GM19023 (cell line): Measurements from ENCODE around the gene G3BP2.

Source experiments
- ATAC-seq: cut with Tn5 transposase; IDR thresholded peaks from one replicate; pipeline ENCODE4 v1.9.1; 2021; ENCODE audit warnings: mild to moderate bottlenecking, moderate library complexity; ENCODE audit not compliant: unreplicated experiment

The G3BP2 gene

DNA sequence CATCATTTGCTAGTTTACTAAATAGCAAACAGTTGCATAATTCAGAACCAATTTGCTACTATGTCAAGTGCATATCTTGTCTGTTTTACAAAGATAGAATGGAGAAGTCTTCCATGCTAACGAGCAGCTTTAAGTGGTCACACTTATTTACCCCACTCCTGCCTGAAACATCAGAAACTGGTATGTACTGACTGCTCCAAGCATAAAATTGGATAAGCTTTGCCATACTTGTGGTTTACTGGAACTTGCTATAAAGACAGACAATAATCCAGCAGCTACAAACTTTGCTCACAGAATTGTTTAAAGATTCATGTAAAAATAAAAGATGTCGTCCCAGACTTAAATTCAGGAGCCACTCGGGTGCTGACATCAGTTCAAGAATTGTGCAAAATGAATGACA is 29.6 kb downstream of the G3BP2 start:
- no peak for ATAC-seq

DNA sequence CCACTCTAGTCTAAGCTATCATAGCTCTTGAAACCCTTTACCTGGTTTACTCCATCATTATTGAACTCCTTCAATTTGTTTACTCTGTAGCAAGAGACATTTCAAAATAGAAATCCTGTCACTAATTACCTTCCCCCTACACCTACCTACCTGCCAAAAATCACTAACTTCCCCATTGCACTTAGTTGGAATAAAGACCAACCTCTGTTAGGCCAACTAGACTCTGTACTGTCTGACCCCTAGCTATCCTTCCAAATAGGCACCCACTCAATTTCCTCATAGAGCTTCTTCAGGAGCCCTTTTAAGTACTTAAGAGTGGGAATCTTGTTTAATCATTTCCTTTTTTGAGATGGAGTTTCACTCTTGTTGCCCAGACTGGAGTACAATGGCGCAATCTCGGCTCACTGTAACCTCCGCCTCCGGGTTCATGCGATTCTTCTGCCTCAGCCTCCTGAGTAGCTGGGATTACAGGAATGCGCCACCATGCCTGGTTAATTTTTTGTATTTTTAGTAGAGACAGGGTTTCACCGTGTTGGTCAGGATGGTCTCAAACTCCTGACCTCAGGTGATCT is 34.0 kb downstream of the G3BP2 start:
- no peak for ATAC-seq

DNA sequence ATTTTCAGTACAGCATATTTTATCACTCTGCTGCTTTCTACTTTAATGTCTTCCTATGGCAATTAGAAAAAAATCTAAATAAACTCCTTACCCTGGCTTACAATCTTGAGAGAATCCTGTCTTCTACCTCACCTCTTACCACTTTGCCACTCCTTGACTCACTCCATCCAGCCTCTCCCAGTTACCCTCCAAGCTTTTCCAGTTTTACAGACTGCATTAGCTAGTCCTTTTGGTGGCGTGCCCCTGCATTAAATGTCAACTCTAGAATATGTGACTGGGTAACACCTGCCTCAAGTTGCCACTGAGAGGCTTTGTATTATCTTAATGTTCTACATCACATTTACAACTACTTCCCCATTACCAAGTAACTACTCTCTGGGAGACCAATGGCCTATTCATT is 35.4 kb downstream of the G3BP2 start:
- ATAC-seq = no peak

DNA sequence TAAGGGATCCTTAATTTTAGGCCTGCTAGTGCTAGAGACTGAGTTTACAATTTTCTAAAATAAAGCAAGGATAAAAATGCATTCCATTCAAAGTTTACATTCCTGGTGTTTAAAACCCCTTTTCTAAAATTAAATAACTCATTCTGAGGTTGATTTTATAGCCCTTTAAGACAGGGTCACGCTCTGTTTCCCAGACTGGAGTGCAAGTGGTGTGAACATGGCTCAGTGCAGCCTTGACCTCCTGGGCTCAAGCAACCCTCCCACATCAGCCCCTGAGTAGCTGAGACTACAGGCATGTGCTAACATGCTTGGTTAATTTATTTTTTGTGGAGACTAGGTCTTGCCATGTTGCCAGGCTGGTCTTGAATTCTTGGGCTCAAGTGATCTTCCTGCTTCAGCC is 36.0 kb downstream of the G3BP2 start:
- ATAC-seq = no peak

DNA sequence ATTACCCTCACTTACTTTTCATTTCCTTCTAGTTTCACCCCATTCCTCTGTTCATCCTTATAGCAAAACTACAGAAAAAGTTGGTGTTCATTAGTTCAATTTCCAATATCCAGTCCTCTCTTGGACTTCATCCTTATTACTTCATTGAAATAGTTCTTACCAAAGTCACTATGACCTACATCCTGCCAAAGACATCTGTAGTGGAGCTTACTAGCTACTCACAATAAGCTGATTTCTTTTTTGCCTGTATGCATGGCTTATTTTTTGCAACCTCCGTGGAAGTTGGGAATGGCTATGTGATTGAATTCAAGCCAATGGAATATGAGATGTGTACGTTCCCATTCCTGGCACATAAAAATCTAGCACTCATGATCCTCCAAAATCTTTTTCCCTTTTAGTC is 38.3 kb downstream of the G3BP2 start:
- no peak for ATAC-seq

DNA sequence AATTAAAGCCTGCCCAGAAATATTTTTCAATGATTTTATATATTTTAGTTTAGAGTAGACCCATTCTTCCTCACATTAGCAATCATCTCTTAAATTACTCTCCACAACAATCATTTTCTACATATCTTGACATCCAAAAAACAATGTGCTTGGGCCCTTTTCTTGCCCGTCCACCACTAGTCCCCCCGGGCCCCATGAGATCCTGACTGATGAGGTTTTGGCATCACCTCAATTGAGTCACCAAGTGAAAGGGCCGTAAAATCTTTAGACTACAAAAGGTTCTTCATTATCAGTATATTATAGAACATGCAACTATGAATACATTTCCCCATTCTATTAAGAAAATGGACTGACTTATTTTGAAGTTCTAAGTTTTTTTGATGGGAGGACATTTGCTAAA is 38.9 kb downstream of the G3BP2 start:
- ATAC-seq = no peak

DNA sequence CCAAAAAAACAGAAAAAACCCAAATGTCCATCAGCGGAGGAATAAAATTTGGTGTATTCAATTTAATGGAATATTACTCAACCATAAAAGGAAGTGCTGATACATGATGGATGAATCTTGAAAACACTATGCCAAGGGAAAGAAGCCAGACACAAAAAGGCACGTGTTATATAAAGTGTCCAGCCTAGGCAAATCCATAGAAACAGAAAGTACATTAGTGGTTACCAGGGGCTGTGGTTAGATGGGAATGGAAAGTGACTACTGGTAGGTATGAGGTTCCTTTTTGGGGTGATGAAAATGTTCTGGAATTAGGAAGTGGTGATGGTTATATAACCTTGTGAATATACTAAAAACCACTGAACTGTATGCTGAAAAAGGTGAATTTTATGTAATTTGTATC is 39.4 kb downstream of the G3BP2 start:
- no peak for ATAC-seq

DNA sequence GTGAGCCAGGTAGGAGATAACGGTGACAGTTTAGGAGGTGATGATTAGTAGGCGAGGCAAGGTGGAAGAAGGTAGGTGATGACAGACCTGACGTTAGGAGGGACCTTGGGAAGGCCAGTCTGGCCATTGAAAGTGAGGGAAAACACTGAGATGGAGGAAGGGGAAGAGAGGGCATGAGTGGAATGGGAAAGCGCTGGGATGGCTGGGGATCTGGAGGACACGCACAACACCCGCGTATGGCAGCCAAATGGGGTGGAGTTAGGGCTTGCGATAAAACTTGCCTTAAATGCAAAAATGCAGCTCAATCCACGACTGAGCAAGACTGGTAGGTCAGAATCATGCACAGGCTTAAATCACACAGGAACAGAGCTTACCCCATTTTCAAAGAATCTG is 42.3 kb downstream of the G3BP2 start:
- no peak for ATAC-seq

DNA sequence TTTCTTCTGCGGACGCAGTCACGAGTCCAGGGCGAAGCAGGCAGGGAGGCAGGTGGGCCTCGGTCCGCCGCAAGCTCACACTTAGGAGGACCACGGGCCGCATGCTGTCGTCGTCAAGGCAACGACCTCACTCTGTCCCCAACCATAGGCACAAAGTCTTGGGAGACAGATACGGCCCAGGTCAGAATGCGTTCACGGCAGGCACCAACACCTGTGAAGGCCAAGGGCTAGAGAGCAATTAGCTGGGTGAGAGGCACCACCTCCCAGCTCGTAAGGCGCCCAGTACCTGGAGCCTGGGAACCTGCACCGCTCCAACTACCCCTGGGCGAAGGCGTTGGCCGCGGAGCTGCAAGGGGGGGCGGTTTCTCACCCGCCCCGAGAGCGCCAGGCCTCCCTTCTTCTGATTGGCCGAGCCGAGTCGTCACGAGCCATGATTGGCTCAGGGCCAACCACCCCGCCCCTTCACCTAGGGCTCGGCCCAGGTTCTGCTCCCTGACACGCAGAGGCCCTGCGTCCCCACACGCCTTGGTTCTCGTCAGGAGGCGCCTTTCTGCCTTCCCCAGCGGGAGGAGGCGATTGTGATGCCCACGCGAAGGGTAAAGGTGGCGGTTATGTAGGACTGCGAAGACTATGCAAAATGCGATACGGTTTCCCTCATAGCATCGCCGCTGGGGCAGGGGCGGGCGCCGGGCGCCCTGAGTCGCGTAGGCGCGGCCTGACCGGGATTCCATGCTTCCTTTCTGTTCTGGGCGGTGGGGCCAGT is 42.9 kb downstream of the G3BP2 start, which contains the start of gene CDKL2:
TSS of gene CDKL2 (minus strand) at position 355 of the 763 bp plus-strand sequence. CDS start 4,540 bp downstream, outside the sequence.
- peak; percentile 100 for ATAC-seq

DNA sequence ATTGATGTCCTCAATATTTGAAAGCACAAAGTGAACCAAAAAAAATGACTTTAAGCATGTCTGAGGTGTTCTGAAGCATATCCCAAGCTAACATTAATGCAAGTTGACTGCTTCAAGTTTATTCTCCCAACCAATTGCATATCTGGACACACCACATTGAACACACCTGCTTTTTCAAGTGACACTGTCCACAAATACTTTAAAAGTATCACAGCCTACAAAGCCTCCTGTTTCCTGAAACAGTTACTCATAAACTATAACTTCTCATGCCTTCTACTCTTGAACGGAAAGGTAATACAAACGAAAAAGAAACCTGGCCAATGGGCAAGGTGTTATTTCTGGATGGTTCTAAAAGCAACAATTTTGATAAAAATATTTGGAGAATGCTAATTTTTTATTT is 44.0 kb downstream of the G3BP2 start:
- ATAC-seq = no peak

- no peak for ATAC-seq
These were observed 50.2 kb downstream of the G3BP2 start for GRCh38 chr4:75623026-75623425.

GRCh38 chr4:75621715-75622114 is 51.5 kb downstream of the G3BP2 start:
- no peak for ATAC-seq

DNA sequence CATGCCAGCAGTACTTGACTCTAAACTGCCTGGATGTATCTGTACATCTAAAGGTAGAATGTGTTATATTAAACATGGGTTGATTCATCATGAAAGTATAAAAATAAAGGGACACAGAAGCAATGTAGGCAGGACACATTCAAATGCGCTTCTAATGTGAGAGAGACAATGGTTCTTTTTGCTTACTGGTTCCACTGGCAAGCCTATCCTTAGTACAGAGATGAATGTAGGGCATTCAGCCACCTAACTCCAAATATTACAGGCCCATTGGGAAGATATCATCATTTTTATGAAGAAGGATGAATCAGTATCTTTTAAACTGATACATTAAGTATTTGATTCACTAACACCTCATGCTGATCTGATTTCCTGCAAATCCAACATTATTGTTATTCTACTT is 60.9 kb downstream of the G3BP2 start:
- no peak for ATAC-seq

DNA sequence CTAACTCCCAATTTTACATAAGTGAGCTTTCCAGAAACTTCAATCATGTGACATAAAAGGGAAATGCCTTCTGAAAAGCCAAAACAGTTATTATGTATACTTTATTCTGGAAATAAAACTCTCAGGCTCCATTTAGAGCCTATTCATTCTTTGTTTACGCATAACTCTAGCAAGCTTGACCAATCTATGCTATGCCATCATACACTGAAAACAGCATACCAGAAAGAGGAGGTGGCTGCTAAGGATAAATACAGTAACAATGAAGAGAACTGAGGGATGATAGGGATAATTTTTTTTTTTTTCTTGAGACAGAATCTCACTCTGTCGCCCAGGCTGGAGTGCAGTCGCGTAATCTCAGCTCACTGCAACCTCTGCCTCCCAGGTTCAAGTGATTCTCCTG is 67.3 kb downstream of the G3BP2 start:
- ATAC-seq = no peak

DNA sequence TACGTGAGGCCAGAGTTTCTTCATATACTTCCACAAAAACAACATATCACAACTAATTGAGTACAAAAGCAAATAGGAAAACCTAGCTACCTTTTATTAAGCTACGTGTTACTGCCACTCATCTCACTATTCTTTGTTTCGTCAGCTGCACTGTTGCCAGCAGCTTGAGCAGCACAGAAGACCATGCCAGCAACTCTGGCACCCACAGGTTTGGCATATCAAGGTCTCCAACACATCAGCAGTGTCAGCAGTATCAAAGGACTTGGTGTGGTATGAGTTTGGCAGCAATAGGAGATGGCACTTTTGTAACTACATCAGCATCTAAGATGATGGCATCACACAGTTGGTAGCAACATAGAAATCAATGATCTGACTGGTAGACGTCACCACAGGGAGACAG is 73.6 kb downstream of the G3BP2 start:
- ATAC-seq = no peak

DNA sequence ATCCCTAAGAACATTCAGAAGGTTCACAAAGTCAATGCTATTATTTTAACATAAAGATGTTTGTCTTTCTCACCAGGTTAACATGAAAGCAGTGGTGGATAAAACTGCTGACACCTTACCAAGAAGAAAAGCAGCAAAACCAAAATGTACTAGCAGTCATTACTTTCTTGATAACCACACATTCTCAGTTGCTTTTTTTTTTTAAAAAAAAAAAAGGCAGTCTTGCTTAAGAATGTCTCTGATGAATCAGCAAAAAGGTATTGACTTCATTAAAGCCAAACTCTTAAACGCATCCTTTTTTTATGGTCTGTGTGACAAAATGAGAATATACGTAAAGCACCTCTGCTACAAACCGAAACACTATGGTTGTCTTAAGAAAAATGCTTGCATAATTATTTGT is 74.8 kb downstream of the G3BP2 start:
- ATAC-seq = no peak

- ATAC-seq = no peak
These were observed 77.2 kb downstream of the G3BP2 start for GRCh38 chr4:75596061-75596460.

- ATAC-seq = no peak
These were observed 79.8 kb downstream of the G3BP2 start for GRCh38 chr4:75593393-75593792.
